ENCODE results near the gene ABO. TPM values are rescaled to one million over a fixed set of nuclear protein-coding genes. Genes with fewer than 3 reads are reported as not detected.

The ABO gene
- total RNA-seq, 1 donor from 2014 or later = 2.3 TPM

- Histone ChIP-seq H3K36me3 (no peaks in the 10 kb centered on the region), H3K27ac (replicated peaks) (no peak overlapping the region), H3K4me3 (no peak overlapping the region), H3K27me3 (ENCODE audit: low read depth) (no peaks in the 10 kb centered on the region), H3K4me1 (peaks cover 15% of the 10 kb centered on the region), H3K9me3 (replicated peaks) (no peaks in the 10 kb centered on the region)
- DNase-seq = no peak
- TF ChIP-seq, protein P1, sequence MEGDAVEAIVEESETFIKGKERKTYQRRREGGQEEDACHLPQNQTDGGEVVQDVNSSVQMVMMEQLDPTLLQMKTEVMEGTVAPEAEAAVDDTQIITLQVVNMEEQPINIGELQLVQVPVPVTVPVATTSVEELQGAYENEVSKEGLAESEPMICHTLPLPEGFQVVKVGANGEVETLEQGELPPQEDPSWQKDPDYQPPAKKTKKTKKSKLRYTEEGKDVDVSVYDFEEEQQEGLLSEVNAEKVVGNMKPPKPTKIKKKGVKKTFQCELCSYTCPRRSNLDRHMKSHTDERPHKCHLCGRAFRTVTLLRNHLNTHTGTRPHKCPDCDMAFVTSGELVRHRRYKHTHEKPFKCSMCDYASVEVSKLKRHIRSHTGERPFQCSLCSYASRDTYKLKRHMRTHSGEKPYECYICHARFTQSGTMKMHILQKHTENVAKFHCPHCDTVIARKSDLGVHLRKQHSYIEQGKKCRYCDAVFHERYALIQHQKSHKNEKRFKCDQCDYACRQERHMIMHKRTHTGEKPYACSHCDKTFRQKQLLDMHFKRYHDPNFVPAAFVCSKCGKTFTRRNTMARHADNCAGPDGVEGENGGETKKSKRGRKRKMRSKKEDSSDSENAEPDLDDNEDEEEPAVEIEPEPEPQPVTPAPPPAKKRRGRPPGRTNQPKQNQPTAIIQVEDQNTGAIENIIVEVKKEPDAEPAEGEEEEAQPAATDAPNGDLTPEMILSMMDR (IDR thresholded peaks at IDR 0.05; ENCODE audit: borderline replicate concordance) = no peak
- intact Hi-C loops (cut with micrococcal nuclease) = no loop called here
These were observed 12.8 kb downstream of the ABO start for GRCh38 chr9:133262226-133262625.

DNA sequence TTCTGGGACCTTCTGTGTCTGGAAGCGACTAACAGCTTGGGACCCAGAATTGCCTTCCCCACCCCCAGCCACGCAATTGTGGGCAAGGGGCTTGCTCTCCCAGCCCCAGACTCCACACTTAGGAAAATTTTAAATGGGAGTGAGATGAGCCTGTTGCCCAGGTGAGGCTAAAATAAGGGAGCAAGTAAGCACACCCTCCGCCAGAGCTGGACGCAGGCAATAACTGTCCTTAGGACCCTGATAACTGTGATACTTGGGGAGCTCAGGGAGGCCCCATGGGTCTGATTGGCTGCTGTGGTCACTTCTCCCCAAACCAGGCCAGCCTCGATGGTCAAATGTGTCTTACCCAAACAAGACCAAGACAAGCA is 13.3 kb downstream of the ABO start:
- TF ChIP-seq, protein P1 (IDR thresholded peaks at IDR 0.05; ENCODE audit: borderline replicate concordance) = no peak
- no peak overlapping the region for H3K4me3 ChIP-seq
- no peaks in the 10 kb centered on the region for H3K36me3 ChIP-seq
- no peak for DNase-seq
- intact Hi-C loops (cut with micrococcal nuclease) = no loop called here
- H3K27me3 ChIP-seq (ENCODE audit: low read depth) = no peaks in the 10 kb centered on the region
- no peaks in the 10 kb centered on the region for H3K9me3 ChIP-seq (replicated peaks)
- H3K27ac ChIP-seq (replicated peaks) = no peak overlapping the region
- peaks cover 20% of the 10 kb centered on the region for H3K4me1 ChIP-seq

GRCh38 chr9:133261103-133261752 is 13.8 kb downstream of the ABO start:
- intact Hi-C loops (cut with micrococcal nuclease) = no loop called here
- H3K27ac ChIP-seq (replicated peaks) = no peak overlapping the region
- no peak for DNase-seq
- H3K36me3 ChIP-seq = no peaks in the 10 kb centered on the region
- H3K9me3 ChIP-seq (replicated peaks) = no peaks in the 10 kb centered on the region
- H3K4me1 ChIP-seq = peaks cover 25% of the 10 kb centered on the region
- H3K27me3 ChIP-seq (ENCODE audit: low read depth) = no peaks in the 10 kb centered on the region
- H3K4me3 ChIP-seq = no peak overlapping the region
- TF ChIP-seq, protein P1 (IDR thresholded peaks at IDR 0.05; ENCODE audit: borderline replicate concordance) = no peak

GRCh38 chr9:133260334-133261102 is 14.5 kb downstream of the ABO start:
- no peaks in the 10 kb centered on the region for H3K27me3 ChIP-seq (ENCODE audit: low read depth)
- DNase-seq = no peak
- H3K9me3 ChIP-seq (replicated peaks) = no peaks in the 10 kb centered on the region
- H3K4me3 ChIP-seq = no peak overlapping the region
- H3K4me1 ChIP-seq = peaks cover 29% of the 10 kb centered on the region
- no peak overlapping the region for H3K27ac ChIP-seq (replicated peaks)
- TF ChIP-seq, protein P1 (IDR thresholded peaks at IDR 0.05; ENCODE audit: borderline replicate concordance) = no peak
- intact Hi-C loops (cut with micrococcal nuclease) = no loop called here
- no peaks in the 10 kb centered on the region for H3K36me3 ChIP-seq

DNA sequence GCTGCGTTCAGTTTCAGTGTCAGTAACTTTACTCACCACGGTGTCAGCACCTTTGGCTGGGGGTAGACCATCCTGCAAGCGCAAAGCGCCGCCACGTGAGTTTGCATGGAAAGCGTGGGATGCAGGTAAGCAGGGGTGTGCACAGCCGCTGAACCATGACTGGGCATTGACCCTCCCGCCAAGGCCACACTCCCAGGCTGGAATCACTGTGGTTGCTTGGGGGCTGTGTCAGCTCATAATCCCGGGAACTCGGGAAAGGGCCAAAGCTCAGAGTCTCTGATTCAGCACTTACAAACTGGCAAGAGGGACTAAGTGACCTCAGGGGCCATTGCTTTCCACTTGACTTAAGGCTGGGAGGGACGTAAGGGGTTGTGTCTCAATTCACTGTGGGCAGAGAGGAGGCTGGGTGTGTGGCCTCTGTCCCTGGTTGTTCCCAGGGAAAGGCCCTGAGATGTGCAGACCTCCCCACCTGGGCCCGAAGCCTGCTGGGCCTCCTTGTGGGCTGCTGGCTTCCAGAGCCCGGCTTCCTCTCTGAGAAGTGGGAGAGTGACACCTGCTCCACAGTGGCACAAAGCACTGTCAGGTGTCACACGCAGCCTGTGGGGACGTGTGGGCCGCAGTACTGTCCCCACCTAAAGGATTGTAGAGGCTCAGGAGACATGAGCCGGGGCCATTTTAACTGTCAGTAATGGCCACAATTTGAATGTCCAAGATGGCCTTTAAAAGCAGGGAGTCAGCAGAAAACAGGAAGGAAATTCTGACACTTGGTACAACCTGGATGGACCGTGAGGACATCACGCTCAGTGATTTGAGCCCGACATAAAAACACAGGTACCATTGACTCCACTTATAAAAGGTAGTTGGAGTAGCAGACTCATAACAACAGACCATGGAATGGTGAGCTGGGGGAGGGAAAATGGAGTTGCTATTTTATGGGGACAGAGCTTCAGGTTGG is 16.7 kb downstream of the ABO start:
- no peak for DNase-seq
- Histone ChIP-seq H3K4me1 (peaks cover 30% of the 10 kb centered on the region), H3K4me3 (no peak overlapping the region), H3K36me3 (no peaks in the 10 kb centered on the region), H3K27ac (replicated peaks) (peak overlapping the region; percentile 77), H3K9me3 (replicated peaks) (peaks cover 7% of the 10 kb centered on the region), H3K27me3 (ENCODE audit: low read depth) (no peaks in the 10 kb centered on the region)
- TF ChIP-seq, protein P1 (IDR thresholded peaks at IDR 0.05; ENCODE audit: borderline replicate concordance) = no peak
- intact Hi-C loops (cut with micrococcal nuclease) = no loop called here

All from left ventricle myocardium inferior (tissue), 1 donor.